GM19023 (cell line): Measurements from ENCODE around the gene RSPO1.

Source experiments
- ATAC-seq: cut with Tn5 transposase; IDR thresholded peaks from one replicate; pipeline ENCODE4 v1.9.1; 2021; ENCODE audit warnings: mild to moderate bottlenecking, moderate library complexity; ENCODE audit not compliant: unreplicated experiment

Gene RSPO1

DNA sequence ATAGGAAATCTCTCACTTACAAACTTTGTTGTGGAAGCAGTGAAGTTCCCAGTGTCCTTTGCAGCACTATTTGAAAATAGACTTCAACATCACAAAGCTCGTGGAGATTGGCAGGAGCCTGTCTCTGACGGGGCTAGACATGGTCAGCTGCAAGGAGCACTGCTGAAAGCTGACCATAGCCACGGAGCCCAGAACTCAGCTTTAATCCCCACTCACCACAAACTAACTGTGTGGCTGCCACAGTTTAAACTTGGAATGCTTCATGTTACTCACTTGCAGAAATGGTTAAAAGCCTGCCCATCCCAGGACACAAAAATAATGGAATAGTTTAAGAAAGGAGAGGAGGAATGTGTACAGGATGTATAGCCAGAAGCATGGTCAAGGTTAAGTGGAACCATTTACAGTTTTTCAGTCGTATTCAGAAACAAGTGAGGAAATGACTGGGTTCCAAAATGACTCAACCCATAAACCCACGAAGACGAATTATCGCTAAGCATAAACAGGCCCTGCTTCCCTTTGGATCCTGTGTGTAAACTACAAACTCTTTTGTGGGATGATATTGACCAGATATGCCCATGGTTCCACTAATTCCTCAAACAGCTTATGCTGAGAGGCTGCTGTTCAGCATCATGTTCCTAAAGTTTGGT, 59.7 kb downstream of the RSPO1 start:
- ATAC-seq, result no peak

DNA sequence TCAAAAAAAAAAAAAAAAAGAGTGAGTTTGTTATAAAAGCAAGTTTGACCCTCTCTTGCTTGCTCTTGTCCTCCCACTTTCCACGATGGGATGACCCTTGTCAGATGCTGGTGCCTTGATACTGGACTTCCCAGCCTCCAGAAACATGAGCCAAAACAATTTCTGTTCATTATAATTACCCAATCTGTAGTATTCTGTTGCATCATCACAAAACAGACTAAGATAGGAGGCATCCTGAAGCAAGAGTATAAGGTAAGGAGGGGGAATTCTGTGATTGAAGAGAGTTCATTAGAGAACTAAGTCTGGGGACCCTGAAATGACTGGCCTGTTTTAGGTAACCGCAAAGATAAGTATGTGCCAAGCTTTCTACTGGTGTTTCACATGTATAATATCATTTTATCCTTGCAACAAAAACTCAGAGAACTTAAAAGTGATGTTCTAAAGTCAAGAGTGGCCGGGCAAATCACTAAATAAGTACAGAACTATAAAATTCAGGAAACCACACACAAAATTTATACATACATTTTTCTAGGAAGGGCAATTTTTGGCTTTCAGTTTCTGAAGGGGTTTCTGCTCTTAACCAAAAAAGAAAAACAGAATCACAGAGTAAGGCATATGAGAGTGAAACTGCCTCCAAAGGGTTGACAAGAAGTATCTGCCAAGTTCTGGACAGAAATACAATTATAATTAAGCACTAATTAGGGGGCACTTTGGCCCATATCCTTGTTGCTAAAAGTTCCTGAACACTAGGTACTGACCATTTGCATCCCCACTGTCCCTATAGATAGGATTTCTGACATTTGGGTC, 64.0 kb downstream of the RSPO1 start:
- no peak for ATAC-seq

DNA sequence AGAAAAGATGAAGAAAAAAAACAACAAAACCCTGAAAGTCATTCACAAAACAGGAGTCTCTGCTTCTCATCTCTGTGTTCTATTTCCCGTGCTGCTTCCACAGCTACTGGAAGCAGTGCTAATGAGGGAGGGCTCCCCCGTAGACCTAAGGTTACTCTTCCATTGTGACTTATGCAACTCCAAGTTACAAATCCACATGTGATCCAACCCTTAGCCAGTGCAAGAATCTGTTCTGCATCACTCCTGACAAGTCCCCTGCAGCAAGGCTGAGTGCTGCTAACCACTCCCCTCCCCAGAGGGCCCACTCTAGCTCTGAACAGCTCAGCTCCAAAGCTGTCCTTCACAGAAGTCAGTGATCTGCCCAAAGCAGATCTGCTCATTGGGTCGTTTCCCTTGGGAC, 67.7 kb downstream of the RSPO1 start:
- ATAC-seq, result no peak

DNA sequence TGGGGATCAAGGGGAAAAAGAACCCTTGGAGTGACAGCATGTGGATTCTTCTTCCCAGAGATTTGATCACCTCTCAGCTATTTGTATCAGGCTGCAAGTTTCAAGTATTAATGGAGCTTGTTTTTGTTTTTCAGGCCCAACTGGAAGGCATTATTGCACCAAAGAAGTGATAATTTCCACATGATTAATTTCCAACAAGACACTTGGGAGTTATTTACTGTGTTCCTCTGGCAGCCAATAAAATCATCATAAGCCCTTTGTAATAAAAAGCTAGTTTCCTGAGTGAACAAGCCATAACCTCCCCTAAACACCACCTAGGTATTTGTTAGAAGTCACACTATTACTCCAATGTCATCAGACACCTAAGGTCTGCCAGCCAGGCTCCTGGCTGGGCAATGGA, 69.8 kb downstream of the RSPO1 start:
- ATAC-seq, result no peak

DNA sequence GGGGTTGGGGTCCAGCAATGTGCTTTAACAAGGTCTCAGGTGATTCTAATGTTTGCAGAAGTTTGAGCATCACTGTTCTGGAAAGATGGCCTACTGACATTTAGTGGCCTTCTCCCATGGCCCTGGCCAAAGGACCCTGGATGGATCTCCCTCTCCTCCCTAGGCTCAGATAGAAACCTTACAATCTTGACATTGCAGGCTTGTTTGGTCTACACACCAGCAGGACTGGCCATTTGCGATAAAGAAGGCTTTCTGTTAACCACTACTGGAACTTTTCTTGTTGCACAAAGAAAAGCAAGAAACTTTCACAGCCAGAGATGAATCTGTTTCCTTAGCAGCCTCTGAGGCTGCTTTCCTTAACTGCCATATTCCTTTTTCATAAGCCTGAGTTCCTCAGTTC, 71.7 kb downstream of the RSPO1 start:
- no peak for ATAC-seq
